HEK293 (cell line): ENCODE results near the gene SNHG17.
"Not testable (repeated sequence)": the region's sequence is repeated elsewhere in the genome, so short reads cannot be mapped to it uniquely, and the experiment has no call there.

Experiments
- CTCF ChIA-PET: fragments of 350-600 bp; formaldehyde crosslinking; extraction: SDS; loops from one replicate; lab custom pipeline; 2021; ENCODE audit warnings: antibody characterized with exemption; lab: Yijun Ruan, JAX
- POLR2A ChIA-PET: fragments of 300-600 bp; formaldehyde crosslinking; extraction: SDS; loops from one replicate; lab custom pipeline; 2020; ENCODE audit warnings: antibody characterized with exemption, inconsistent platforms; lab: Yijun Ruan, JAX
- H3K27ac ChIP-seq: fragments of 200-500 bp; sonication (Bioruptor generic); 2 replicates; pipeline ENCODE4 v1.5.1; 2014; ENCODE audit warnings: low read depth, low read length, control low read depth, inconsistent platforms; ENCODE audit errors: extremely low read depth
- H3K36me3 ChIP-seq, 2 experiments: fragments of 200-500 bp in 1 of 2; sonication (Bioruptor generic) in 1 of 2; 1 replicate in 1 of 2; 2 replicates in 1 of 2; pipeline ENCODE4 v1.5.1; 2014 to 2017; ENCODE audit warnings: inconsistent platforms in 2 of 2, low read length in 2 of 2; ENCODE audit not compliant: control insufficient read depth in 2 of 2, insufficient read depth in 1 of 2
- H3K4me1 ChIP-seq: fragments of 200-500 bp; sonication (Bioruptor generic); 2 replicates; pipeline ENCODE4 v1.5.1; 2014; ENCODE audit warnings: mild to moderate bottlenecking, low read length, inconsistent platforms; ENCODE audit not compliant: control insufficient read depth, insufficient read depth
- H3K4me3 ChIP-seq: 2 replicates; pipeline ENCODE4 v1.5.1; 2011; ENCODE audit warnings: low read depth, mild to moderate bottlenecking, control low read depth, low read length, moderate library complexity
- H3K9me3 ChIP-seq: fragments of 200-500 bp; sonication (Bioruptor generic); 2 replicates; pipeline ENCODE4 v1.5.1; 2014; ENCODE audit warnings: low read depth, low read length, inconsistent platforms; ENCODE audit not compliant: control insufficient read depth, insufficient read depth
- BCL11B ChIP-seq: fragments of 450-650 bp; formaldehyde crosslinking; IDR thresholded peaks from 2 replicates; pipeline ENCODE4 v1.5.1; 2016; ENCODE audit warnings: low read depth, missing biosample characterization, missing genetic modification characterization
- GLIS1 ChIP-seq: fragments of 450-650 bp; formaldehyde crosslinking; IDR thresholded peaks from 2 replicates; pipeline ENCODE4 v1.5.1; 2016; ENCODE audit warnings: missing biosample characterization, missing genetic modification characterization
- TRIM28 ChIP-seq: IDR thresholded peaks from 2 replicates; pipeline ENCODE4 v1.6.1; 2011; ENCODE audit warnings: low read length, control low read depth, borderline replicate concordance
- YY1 ChIP-seq: fragments of 450-650 bp; formaldehyde crosslinking; IDR thresholded peaks from 2 replicates; pipeline ENCODE4 v1.5.1; 2018; ENCODE audit warnings: missing biosample characterization, missing genetic modification characterization
- ZBTB17 ChIP-seq: fragments of 450-650 bp; formaldehyde crosslinking; IDR thresholded peaks from 2 replicates; pipeline ENCODE4 v1.5.1; 2016; ENCODE audit warnings: missing biosample characterization, missing genetic modification characterization
- ZNF114 ChIP-seq: fragments of 450-650 bp; formaldehyde crosslinking; IDR thresholded peaks from 2 replicates; pipeline ENCODE4 v1.5.0; 2017; ENCODE audit warnings: missing biosample characterization, missing genetic modification characterization
- ZNF132 ChIP-seq: fragments of 450-650 bp; formaldehyde crosslinking; IDR thresholded peaks from 2 replicates; pipeline ENCODE4 v1.5.1; 2017; ENCODE audit warnings: missing biosample characterization, missing genetic modification characterization, borderline replicate concordance
- ZNF138 ChIP-seq: fragments of 450-650 bp; formaldehyde crosslinking; IDR thresholded peaks from 2 replicates; pipeline ENCODE4 v1.5.1; 2016; ENCODE audit warnings: missing biosample characterization, missing genetic modification characterization, borderline replicate concordance
- ZNF169 ChIP-seq: fragments of 450-650 bp; formaldehyde crosslinking; IDR thresholded peaks from 2 replicates; pipeline ENCODE4 v1.5.1; 2016; ENCODE audit warnings: missing biosample characterization, missing genetic modification characterization
- ZNF184 ChIP-seq: fragments of 450-650 bp; IDR thresholded peaks from 2 replicates; pipeline ENCODE4 v1.5.1; 2018; ENCODE audit warnings: missing biosample characterization, mild to moderate bottlenecking, missing genetic modification characterization
- ZNF211 ChIP-seq: fragments of 450-650 bp; formaldehyde crosslinking; IDR thresholded peaks from 2 replicates; pipeline ENCODE4 v1.5.1; 2016; ENCODE audit warnings: low read depth, missing biosample characterization, missing genetic modification characterization
- ZNF214 ChIP-seq: fragments of 450-650 bp; formaldehyde crosslinking; IDR thresholded peaks from 2 replicates; pipeline ENCODE4 v1.5.1; 2017; ENCODE audit warnings: missing biosample characterization, mild to moderate bottlenecking, missing genetic modification characterization, borderline replicate concordance
- ZNF274 ChIP-seq, 2 experiments: fragments of 200-500 bp in 1 of 2; fragments of 450-650 bp in 1 of 2; sonication (Bioruptor generic) in 1 of 2; formaldehyde crosslinking in 1 of 2; IDR thresholded peaks; 2 replicates each; pipeline versions ENCODE4 v1.5.1 to v1.6.1; 2014 to 2016; ENCODE audit warnings: borderline replicate concordance in 1 of 2, inconsistent platforms in 1 of 2, low read length in 1 of 2, missing biosample characterization in 1 of 2, missing genetic modification characterization in 1 of 2
- ZNF302 ChIP-seq: fragments of 450-650 bp; formaldehyde crosslinking; IDR thresholded peaks from 2 replicates; pipeline ENCODE4 v1.5.1; 2016; ENCODE audit warnings: missing biosample characterization, missing genetic modification characterization, low read depth
- ZNF354C ChIP-seq: fragments of 450-650 bp; formaldehyde crosslinking; IDR thresholded peaks from 2 replicates; pipeline ENCODE4 v1.5.1; 2016; ENCODE audit warnings: missing biosample characterization, missing genetic modification characterization, low read depth, borderline replicate concordance
- ZNF37A ChIP-seq: fragments of 450-650 bp; IDR thresholded peaks from 2 replicates; pipeline ENCODE4 v1.5.1; 2018; ENCODE audit warnings: missing biosample characterization, missing genetic modification characterization
- ZNF423 ChIP-seq: fragments of 450-650 bp; formaldehyde crosslinking; IDR thresholded peaks from 2 replicates; pipeline ENCODE4 v1.5.1; 2016; ENCODE audit warnings: missing biosample characterization, missing genetic modification characterization
- ZNF433 ChIP-seq: fragments of 450-650 bp; formaldehyde crosslinking; IDR thresholded peaks from 2 replicates; pipeline ENCODE4 v1.5.1; 2016; ENCODE audit warnings: missing biosample characterization, missing genetic modification characterization, low read depth
- ZNF501 ChIP-seq: fragments of 450-650 bp; formaldehyde crosslinking; IDR thresholded peaks from 2 replicates; pipeline ENCODE4 v1.5.1; 2016; ENCODE audit warnings: missing biosample characterization, missing genetic modification characterization
- ZNF596 ChIP-seq: fragments of 450-650 bp; IDR thresholded peaks from 2 replicates; pipeline ENCODE4 v1.5.0; 2018; ENCODE audit warnings: missing biosample characterization, mild to moderate bottlenecking, missing genetic modification characterization, moderate library complexity
- ZNF624 ChIP-seq: fragments of 450-650 bp; formaldehyde crosslinking; IDR thresholded peaks from 2 replicates; pipeline ENCODE4 v1.5.1; 2017; ENCODE audit warnings: missing biosample characterization, missing genetic modification characterization
- ZNF626 ChIP-seq: fragments of 450-650 bp; sonication (Bioruptor Pico); formaldehyde crosslinking; IDR thresholded peaks from 2 replicates; pipeline ENCODE4 v1.5.1; 2018; ENCODE audit warnings: missing biosample characterization, missing genetic modification characterization, inconsistent platforms
- ZNF654 ChIP-seq: fragments of 450-650 bp; formaldehyde crosslinking; IDR thresholded peaks from 2 replicates; pipeline ENCODE4 v1.5.1; 2016; ENCODE audit warnings: low read depth, missing biosample characterization, missing genetic modification characterization
- ZNF660 ChIP-seq: fragments of 450-650 bp; IDR thresholded peaks from 2 replicates; pipeline ENCODE4 v1.5.1; 2018; ENCODE audit warnings: missing biosample characterization, mild to moderate bottlenecking, missing genetic modification characterization
- ZNF701 ChIP-seq: fragments of 450-650 bp; formaldehyde crosslinking; IDR thresholded peaks from 2 replicates; pipeline ENCODE4 v1.5.1; 2016; ENCODE audit warnings: missing biosample characterization, missing genetic modification characterization
- ZNF768 ChIP-seq: fragments of 450-650 bp; formaldehyde crosslinking; IDR thresholded peaks from 2 replicates; pipeline ENCODE4 v1.5.1; 2018; ENCODE audit warnings: missing biosample characterization, mild to moderate bottlenecking, missing genetic modification characterization
- ZSCAN30 ChIP-seq: fragments of 450-650 bp; IDR thresholded peaks from 2 replicates; pipeline ENCODE4 v1.5.1; 2018; ENCODE audit warnings: missing biosample characterization, mild to moderate bottlenecking, missing genetic modification characterization, moderate library complexity
- TF ChIP-seq, protein P1 (sequence below): fragments of 450-650 bp; formaldehyde crosslinking; IDR thresholded peaks from 2 replicates; pipeline ENCODE4 v1.5.1; 2016; ENCODE audit warnings: missing biosample characterization, missing genetic modification characterization, low read depth
- TF ChIP-seq, protein P2 (sequence below): fragments of 450-650 bp; formaldehyde crosslinking; IDR thresholded peaks from 2 replicates; pipeline ENCODE4 v1.5.1; 2016; ENCODE audit warnings: missing biosample characterization, missing genetic modification characterization

SNHG17 gene

DNA sequence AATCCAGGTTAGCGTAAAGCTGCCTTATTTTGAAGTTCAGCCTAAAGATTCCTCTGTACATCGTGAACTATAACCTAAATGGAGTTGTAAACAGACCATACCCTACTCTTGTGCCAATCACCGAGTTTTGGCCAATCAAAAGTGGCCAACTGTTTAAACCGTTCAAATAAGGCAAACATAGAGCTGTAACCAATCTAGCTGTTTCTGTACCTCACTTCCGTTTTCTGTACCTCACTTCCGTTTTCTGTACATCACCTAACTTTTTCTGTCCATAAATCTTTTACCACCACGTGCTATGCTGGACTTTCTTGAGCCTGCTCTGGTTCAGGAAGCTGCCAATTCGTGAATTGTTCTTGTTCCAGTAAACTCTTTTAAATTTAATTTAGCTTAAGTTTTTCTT is 49.1 kb downstream of the SNHG17 start (continued):
- TF ChIP-seq TRIM28 = no peak
- no peak for TF ChIP-seq ZNF184 (tag by site-specific recombination)

DNA sequence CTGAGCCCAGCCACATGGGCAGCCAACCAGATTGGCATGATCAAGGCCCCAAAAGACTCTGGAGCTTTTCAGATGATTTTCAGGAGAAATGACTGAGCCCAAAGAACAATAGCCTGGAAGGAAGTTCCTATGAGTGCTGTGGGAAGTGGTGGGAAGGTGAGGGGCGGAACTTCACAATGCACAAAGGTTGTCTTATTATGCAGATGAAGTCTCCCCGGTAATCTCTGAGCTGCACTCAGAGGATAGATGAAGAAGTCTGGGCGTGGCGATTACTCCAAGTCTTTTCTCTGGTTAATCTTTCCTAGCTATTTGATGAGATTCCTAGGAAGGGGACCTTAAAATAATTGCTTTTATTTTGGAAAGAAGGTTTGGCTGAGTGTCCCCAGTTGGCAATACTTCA is 52.0 kb downstream of the SNHG17 start:
- Histone ChIP-seq H3K4me1 (no peaks in the 10 kb centered on the region), H3K36me3 (no peaks in the 10 kb centered on the region), H3K4me3 (no peak overlapping the region)
- ChIA-PET POLR2A (no interaction called here), CTCF (interaction anchor here (1.3 kb wide), 2 partner anchors 10 to 25 kb away, joined by 6 to 7 read pairs; no protein-coding TSS in a partner anchor)
- TF ChIP-seq BCL11B (no peak), ZNF37A (tag by site-specific recombination) (no peak), ZNF626 (no peak), ZNF596 (tag by site-specific recombination) (no peak), ZNF654 (tag by site-specific recombination) (no peak), ZNF701 (tag by site-specific recombination) (no peak), ZNF114 (tag by site-specific recombination) (no peak), GLIS1 (no peak), ZNF423 (tag by site-specific recombination) (no peak), ZNF354C (no peak), ZNF274 (IDR thresholded peaks at IDR 0.05; ENCODE audit: low read length) (no peak), ZNF274 (tag by site-specific recombination; IDR thresholded peaks at IDR 0.05; ENCODE audit: borderline replicate concordance) (no peak), ZNF214 (no peak), ZNF624 (tag by site-specific recombination) (no peak), ZNF660 (no peak), ZBTB17 (tag by site-specific recombination) (no peak)
- TF ChIP-seq, all 188 proteins: peak for 0
- Histone ChIP-seq H3K9me3 (no peaks in the 10 kb centered on the region), H3K27ac (no peak overlapping the region)

DNA sequence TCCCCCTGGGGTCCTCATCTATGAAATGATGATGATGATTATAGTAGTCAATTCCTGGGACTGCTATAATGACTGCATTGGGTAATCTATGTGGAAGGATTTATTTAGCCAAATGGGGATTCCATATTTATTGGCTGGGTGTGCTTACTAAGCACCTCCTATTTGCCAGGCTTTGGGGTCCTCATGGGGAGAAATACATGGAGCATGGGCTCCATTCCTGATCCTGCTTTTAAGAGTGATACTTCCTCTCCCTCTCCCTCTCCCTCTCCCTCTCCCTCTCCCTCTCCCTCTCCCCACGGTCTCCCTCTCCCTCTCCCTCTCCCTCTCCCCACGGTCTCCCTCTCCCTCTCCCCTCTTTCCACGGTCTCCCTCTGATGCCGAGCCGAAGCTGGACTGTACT is 57.3 kb downstream of the SNHG17 start:
- H3K4me3 ChIP-seq, H3K36me3 ChIP-seq, H3K9me3 ChIP-seq, POLR2A ChIA-PET, H3K4me1 ChIP-seq, CTCF ChIA-PET, H3K27ac ChIP-seq: not testable (repeated sequence)

DNA sequence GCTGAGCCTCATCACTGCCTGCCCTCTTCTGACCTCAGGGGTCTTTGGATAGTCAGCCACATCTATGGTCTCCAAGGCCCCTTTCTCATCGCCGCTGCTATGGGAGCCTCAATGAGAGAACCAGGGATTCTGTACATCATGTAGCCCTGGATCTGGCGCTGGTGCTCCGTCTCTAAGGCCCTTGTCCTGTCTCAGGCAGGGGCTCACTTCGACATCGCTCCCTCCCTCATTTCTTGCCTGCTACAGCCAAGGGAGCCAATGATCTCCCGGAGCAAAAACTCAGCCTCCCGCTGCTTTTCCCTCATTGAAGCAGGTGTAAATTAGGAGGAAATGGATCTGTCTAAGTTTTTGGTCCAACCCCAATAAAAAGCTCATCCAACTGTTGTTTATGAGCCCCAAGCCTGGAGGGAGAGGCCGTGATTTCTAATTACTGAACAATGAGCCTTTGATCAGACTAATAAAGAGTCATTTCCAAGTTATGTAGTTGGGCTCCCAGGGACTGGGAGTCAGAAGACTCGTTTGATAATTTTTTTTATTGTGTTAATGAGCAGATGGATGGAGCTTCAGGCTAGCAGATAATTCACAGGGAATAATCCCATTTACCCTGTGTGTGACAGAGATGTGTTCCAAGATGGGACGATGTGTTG is 58.0 kb downstream of the SNHG17 start:
- H3K4me1 ChIP-seq = no peaks in the 10 kb centered on the region
- no peaks in the 10 kb centered on the region for H3K36me3 ChIP-seq
- ChIA-PET POLR2A (no interaction called here), CTCF (interaction anchor here (0.6 to 1.6 kb wide), 3 partner anchors 20 to 85 kb away, joined by 3 to 9 read pairs (median 4); no protein-coding TSS in a partner anchor)
- no peak overlapping the region for H3K4me3 ChIP-seq
- H3K9me3 ChIP-seq = no peaks in the 10 kb centered on the region
- no peak overlapping the region for H3K27ac ChIP-seq
- TF ChIP-seq, protein P1, sequence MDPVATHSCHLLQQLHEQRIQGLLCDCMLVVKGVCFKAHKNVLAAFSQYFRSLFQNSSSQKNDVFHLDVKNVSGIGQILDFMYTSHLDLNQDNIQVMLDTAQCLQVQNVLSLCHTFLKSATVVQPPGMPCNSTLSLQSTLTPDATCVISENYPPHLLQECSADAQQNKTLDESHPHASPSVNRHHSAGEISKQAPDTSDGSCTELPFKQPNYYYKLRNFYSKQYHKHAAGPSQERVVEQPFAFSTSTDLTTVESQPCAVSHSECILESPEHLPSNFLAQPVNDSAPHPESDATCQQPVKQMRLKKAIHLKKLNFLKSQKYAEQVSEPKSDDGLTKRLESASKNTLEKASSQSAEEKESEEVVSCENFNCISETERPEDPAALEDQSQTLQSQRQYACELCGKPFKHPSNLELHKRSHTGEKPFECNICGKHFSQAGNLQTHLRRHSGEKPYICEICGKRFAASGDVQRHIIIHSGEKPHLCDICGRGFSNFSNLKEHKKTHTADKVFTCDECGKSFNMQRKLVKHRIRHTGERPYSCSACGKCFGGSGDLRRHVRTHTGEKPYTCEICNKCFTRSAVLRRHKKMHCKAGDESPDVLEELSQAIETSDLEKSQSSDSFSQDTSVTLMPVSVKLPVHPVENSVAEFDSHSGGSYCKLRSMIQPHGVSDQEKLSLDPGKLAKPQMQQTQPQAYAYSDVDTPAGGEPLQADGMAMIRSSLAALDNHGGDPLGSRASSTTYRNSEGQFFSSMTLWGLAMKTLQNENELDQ (tag by site-specific recombination) = no peak
- TF ChIP-seq ZNF423 (tag by site-specific recombination) (no peak), ZNF132 (tag by site-specific recombination) (no peak), ZNF211 (tag by site-specific recombination) (no peak), ZNF138 (tag by site-specific recombination) (no peak), ZSCAN30 (no peak), ZNF302 (no peak), ZNF169 (tag by site-specific recombination) (no peak), ZNF433 (tag by site-specific recombination) (no peak), ZNF501 (tag by site-specific recombination) (no peak), ZNF768 (tag by site-specific recombination) (no peak), YY1 (tag by site-specific recombination) (no peak)
- TF ChIP-seq, protein P2, sequence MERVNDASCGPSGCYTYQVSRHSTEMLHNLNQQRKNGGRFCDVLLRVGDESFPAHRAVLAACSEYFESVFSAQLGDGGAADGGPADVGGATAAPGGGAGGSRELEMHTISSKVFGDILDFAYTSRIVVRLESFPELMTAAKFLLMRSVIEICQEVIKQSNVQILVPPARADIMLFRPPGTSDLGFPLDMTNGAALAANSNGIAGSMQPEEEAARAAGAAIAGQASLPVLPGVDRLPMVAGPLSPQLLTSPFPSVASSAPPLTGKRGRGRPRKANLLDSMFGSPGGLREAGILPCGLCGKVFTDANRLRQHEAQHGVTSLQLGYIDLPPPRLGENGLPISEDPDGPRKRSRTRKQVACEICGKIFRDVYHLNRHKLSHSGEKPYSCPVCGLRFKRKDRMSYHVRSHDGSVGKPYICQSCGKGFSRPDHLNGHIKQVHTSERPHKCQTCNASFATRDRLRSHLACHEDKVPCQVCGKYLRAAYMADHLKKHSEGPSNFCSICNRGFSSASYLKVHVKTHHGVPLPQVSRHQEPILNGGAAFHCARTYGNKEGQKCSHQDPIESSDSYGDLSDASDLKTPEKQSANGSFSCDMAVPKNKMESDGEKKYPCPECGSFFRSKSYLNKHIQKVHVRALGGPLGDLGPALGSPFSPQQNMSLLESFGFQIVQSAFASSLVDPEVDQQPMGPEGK (tag by site-specific recombination) = no peak
- TF ChIP-seq, all 188 proteins: peak for 0
